Kidney (tissue), 14 donors: ENCODE results near the gene GIPC2. TPM values are rescaled to one million over a fixed set of nuclear protein-coding genes. Genes with fewer than 3 reads are reported as not detected.
A peak's percentile ranks its signal among the peaks of the same experiment; 100 is the strongest.

ENCODE experiments used
- DNase-seq, 5 donors: peaks; one replicate each; pipeline ENCODE4 v3.0.0-alpha.2; 2013 to 2020
- FAIRE-seq: peaks from 2 replicates; lab custom pipeline; 2012; peaks lifted over from hg19 to GRCh38; lab: Jason Lieb, UNC
- H3K27ac ChIP-seq, 2 donors: one replicate each; pipeline ENCODE4 v1.7.0; 2013; ENCODE audit warnings: low read depth in 2 of 2, low read length in 2 of 2, inconsistent platforms in 1 of 2
- H3K27me3 ChIP-seq: one replicate; pipeline ENCODE4 v1.7.1; 2013; ENCODE audit warnings: low read length, inconsistent platforms; ENCODE audit not compliant: control insufficient read depth, insufficient read depth
- H3K36me3 ChIP-seq, 3 donors: one replicate each; pipeline versions ENCODE4 v1.7.0 to v1.7.1; 2013; ENCODE audit warnings: low read length in 3 of 3, control low read depth in 1 of 3, inconsistent platforms in 1 of 3; ENCODE audit not compliant: insufficient read depth in 3 of 3, control insufficient read depth in 2 of 3
- H3K4me1 ChIP-seq, 3 donors: one replicate each; pipeline versions ENCODE4 v1.7.0 to v1.7.1; 2013; ENCODE audit warnings: low read length in 3 of 3, inconsistent platforms in 1 of 3, low read depth in 1 of 3; ENCODE audit not compliant: control insufficient read depth in 2 of 3, insufficient read depth in 2 of 3
- H3K4me3 ChIP-seq, 3 donors: one replicate each; pipeline versions ENCODE4 v1.7.0 to v1.8.1; 2013; ENCODE audit warnings: low read length in 3 of 3, control low read depth in 1 of 3, inconsistent platforms in 1 of 3
- H3K9ac ChIP-seq, 3 donors: one replicate each; pipeline versions ENCODE4 v1.7.0 to v1.7.1; 2013; ENCODE audit warnings: low read length in 3 of 3, control low read depth in 1 of 3, inconsistent platforms in 1 of 3
- H3K9me3 ChIP-seq, 3 donors: one replicate each; pipeline versions ENCODE4 v1.7.0 to v1.7.1; 2013; ENCODE audit warnings: low read length in 3 of 3, control low read depth in 1 of 3, inconsistent platforms in 1 of 3; ENCODE audit not compliant: control insufficient read depth in 2 of 3, insufficient read depth in 1 of 3
- CTCF ChIP-seq: IDR thresholded peaks from 3 replicates; pipeline ENCODE4 v1.5.1; 2012; ENCODE audit warnings: mild to moderate bottlenecking, moderate library complexity, borderline replicate concordance; ENCODE audit not compliant: insufficient read depth; ENCODE audit errors: extremely low read depth
- intact Hi-C: fragments of 100-400 bp; cut with DNase I; formaldehyde crosslinking; loops from one replicate; pipeline ENCODE4 v1.11.1; 2022
- polyA plus RNA-seq: library from polyadenylated mRNA; stranded (reverse); fragments of 350-450 nt; fragmentation: Illumina TruSeq; extraction: RNeasy Lipid Tissue Mini Kit (QIAGEN cat#74804); gene quantifications from one replicate; pipeline ENCODE4 v1.2.3, GENCODE V29; 2014; ENCODE audit warnings: low read depth, low replicate concordance; ENCODE audit not compliant: insufficient read depth
- total RNA-seq: library from RNA; stranded (reverse); fragmentation: NEBNext Ultra II Directional; extraction: Animal tissue kit (Norgen Biotek cat#: 25700); gene quantifications from one replicate; pipeline ENCODE4 v1.2.1, GENCODE V29; 2021
- donor health status: control.
- donor health status: control.
- donor health status: control.
- donor health status: control.
- donor health status: control.
- donor health status: DM: yes; HTN: yes; CAD: no.
- donor health status: Normal renal cell carcinoma (clear cell type).

GIPC2 gene
- total and polyA plus RNA-seq, 2 donors from 2014 or later: 10.7 to 20.3 TPM

- Histone ChIP-seq H3K9me3 (no peaks in the 10 kb centered on the region), H3K9ac (no peak overlapping the region), H3K4me1 (peaks cover 0 to 2% (median 0%) of the 10 kb centered on the region in 3 donors), H3K27me3 (peaks cover 6% of the 10 kb centered on the region), H3K36me3 (no peaks in the 10 kb centered on the region), H3K27ac (no peak overlapping the region), H3K4me3 (no peak overlapping the region)
- DNase-seq (no peak), FAIRE-seq (peak; percentile 27)
- no peak for TF ChIP-seq CTCF
- intact Hi-C loops: no loop called here
Measured at GRCh38 chr1:78051005-78051404, 5.2 kb downstream of the GIPC2 start.

- H3K4me1 ChIP-seq: no peaks in the 10 kb centered on the region
- no peak for TF ChIP-seq CTCF
- no peak overlapping the region for H3K4me3 ChIP-seq
- DNase-seq: no peak
- no peaks in the 10 kb centered on the region for H3K36me3 ChIP-seq
- intact Hi-C loops: no loop called here
- no peaks in the 10 kb centered on the region for H3K9me3 ChIP-seq
- no peak for FAIRE-seq
- no peaks in the 10 kb centered on the region for H3K27me3 ChIP-seq
- H3K9ac ChIP-seq: no peak overlapping the region
- H3K27ac ChIP-seq: no peak overlapping the region
Measured at GRCh38 chr1:78052685-78053405, 7.1 kb downstream of the GIPC2 start.

GRCh38 chr1:78053498-78053897 is 7.7 kb downstream of the GIPC2 start:
- DNase-seq: no peak
- intact Hi-C loops: no loop called here
- Histone ChIP-seq H3K9ac (no peak overlapping the region), H3K4me3 (no peak overlapping the region), H3K9me3 (no peaks in the 10 kb centered on the region), H3K4me1 (no peaks in the 10 kb centered on the region), H3K27ac (no peak overlapping the region), H3K36me3 (no peaks in the 10 kb centered on the region), H3K27me3 (no peaks in the 10 kb centered on the region)
- FAIRE-seq: no peak
- TF ChIP-seq CTCF: no peak
